SH-SY5Y (cell line): ENCODE data around the gene DNM2.

Experiments
- GATA2 ChIP-seq: IDR thresholded peaks from 2 replicates; pipeline ENCODE4 v1.6.1; 2011; ENCODE audit warnings: mild to moderate bottlenecking, low read depth, low read length
- GATA3 ChIP-seq: IDR thresholded peaks from 2 replicates; pipeline ENCODE4 v1.6.1; 2011; ENCODE audit warnings: low read depth, mild to moderate bottlenecking, low read length, moderate library complexity

The DNM2 gene

DNA sequence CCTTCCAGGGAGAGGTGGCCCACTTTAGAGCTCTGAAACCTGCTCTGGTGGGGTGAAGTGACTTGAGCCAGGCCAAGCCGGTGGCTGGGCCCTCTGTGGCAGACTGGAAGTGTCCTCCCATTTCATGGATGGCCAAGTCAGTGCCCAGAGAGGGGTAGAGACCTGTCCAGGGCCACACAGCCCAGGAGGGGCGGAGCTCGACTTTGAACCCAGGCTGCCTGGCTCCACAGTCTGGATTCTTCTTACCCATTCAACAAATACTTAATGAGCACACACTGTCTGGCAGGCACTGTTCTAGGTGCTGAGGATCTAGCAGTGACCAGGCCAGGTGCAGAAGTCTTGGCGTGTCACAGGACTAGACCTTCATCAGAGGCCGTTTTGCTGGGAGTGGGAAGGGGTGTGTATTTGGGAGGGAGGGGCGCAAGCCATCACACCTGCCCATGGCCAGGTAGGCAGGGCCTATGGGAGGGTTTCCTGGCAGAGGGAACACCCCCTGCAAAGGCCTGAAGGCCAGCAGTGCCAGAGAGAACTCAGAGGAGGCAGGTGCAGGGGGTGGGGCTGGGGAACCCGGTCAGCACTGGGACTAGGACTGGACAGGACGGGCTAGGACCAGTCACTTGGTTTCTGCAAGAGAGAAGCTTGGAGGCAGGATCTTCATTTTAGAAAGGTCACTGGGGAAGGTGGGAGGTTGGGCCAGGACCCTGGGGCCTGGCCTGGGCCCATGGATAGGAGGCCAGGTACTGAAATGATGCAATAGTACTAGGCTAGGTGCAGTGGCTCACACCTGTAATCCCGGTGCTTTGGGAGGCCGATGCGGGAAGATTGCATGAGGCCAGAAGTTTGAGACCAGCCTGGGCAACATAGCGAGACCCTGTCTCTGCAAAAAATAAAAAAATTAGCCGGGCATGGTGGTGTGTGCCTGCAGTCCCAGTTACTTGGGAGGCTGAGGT lies 31.8 kb downstream of the DNM2 start:
- no peak for TF ChIP-seq GATA3
- no peak for TF ChIP-seq GATA2

DNA sequence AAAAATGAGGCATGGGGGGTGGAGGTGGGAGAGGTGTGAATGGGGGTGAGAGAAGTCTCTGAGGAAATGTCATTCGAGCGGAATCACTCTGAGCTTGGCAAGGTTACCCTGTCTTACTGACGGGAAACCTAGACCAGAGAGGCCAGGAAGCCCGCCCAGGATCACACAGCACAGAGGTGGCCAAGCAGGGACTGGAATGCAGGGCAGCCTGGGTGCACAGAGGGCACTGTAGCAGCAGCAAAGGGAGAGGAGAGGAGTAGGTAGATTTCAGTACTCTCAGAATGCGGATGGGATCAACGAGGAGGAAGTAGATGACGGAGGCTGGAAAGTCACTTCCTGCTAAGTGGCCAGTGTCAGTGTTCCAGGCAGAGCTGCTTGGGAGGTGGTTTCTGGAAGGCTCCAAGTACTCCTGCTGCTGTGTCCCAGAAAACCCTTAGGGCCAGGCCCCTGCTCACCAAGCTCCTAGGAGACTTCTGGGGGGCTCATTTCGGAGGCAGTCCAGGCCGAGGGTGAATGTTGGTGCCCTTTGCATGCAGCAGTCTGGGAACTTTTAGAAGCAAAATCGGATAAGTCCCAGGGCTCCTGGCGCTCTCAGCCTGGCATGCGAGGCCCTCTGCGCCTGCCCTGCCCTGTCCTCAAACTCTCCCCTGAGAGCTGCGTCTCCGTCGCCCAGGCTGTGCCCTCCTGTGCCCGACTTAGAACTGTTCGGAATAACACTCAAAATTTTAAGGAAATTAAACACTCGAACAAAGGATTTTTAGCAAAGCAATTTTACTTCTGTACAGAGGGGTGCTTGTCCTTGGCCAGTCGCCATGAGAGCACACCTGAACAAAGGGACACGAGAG lies 33.5 kb downstream of the DNM2 start:
- TF ChIP-seq GATA3 (no peak), GATA2 (no peak)

DNA sequence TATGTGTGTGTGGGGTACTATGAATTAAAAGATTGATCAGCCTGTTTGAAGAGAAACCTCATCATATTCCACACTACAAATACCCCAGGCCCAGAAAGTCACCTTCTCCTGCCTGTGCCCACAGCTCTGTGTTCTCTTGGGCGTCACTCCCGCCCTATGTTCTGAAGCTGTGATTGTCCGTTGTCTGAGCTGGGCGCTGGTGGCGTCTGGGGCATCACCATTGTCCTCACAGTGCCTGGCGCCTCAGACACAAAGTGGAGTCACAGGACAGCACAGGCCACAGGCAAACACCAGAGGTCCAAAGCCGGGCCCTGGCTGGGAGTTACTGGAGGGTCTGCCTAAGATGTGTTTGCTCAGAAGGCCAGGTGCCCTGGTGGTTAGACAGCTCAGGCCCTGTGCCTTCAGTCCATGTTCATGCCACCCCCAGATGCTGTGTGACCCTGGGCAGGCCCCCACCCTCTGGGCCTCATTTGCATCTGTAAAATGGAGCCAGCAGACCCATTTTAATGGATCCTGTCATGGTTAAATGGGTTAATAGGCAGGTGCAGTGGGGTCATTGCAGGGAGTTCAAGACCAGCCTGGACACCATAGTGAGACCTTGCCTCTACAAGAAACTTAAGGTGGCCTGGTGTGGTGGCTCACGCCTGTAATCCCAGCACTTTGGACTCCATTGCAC lies 34.5 kb downstream of the DNM2 start:
- TF ChIP-seq GATA3 (no peak), GATA2 (no peak)

DNA sequence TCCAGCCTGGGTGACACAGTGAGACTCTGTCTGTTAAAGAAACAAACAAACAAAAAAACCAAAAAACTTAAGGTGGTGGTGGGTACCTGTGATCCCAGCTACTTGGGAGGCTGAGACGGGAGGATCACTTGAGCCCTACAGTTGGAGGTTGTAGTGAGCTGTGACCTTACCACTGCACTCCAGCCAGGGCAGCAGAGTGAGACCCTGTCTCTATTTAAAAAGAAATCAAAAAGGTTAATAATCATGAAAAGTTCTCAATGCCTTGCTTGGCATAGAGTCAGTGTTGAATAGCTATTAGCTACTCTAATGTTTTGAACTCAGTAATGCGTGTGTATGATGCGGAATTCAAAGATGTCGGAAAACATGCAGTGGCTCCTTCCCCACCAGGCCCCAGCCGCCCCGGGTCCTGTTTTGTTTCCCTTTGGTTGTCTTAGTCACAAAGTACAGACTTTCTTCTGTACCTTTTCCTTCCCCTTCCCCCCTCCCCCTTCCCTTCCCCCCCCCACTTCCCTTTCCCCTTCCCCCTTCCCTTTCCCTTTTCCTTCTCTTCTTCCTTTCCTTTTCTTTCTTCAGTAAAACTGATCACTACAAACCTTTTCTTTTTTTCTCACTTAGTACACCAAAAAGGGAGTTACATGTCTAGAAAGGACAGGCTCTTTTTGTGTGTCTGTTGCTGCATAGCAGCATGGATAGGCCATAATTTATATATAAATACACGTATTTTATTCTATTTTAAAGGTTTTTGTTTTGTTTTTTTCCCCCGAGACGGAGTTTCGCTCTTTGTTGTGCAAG lies 35.2 kb downstream of the DNM2 start:
- no peak for TF ChIP-seq GATA2
- TF ChIP-seq GATA3, result no peak

DNA sequence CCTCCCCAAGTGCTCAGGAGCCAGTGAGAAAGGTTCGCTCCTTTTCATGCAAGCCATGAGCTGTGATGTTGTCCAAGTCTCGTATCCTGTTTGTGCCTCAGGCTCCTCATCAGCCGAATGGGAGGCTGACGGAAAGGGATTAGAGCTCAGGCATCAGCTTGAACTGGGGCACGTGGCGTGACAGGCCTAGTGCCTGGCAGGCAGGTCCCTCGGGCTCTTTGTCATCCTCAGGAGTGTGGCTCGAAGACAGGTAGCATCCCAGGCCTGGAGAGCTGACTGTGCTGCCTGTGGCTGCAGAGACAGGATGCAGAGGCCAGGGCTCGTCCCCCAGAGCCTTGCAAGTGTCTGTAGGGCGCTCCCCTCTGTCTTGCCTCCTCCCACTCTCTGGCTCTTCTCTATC lies 38.5 kb downstream of the DNM2 start:
- no peak for TF ChIP-seq GATA3

DNA sequence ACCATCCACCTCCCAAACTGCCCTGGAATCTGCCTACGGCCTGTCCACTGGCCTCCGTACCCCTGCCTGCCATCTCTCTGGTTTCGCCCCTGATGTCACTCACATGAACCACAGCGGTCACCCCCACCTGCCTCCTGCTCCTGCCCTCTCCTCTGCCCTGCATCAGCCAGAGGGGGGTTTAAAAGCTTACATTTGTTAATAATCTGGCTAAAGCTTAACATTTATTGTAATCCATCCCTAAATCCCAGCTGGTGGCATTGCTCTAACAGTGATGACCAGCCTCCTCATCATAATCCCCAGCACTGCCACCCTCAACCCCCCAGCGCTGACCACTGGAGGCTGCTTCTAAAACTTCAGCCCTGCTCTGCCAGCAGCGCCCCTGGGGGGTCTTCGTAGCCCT lies 38.9 kb downstream of the DNM2 start:
- TF ChIP-seq GATA2 (no peak), GATA3 (no peak)

DNA sequence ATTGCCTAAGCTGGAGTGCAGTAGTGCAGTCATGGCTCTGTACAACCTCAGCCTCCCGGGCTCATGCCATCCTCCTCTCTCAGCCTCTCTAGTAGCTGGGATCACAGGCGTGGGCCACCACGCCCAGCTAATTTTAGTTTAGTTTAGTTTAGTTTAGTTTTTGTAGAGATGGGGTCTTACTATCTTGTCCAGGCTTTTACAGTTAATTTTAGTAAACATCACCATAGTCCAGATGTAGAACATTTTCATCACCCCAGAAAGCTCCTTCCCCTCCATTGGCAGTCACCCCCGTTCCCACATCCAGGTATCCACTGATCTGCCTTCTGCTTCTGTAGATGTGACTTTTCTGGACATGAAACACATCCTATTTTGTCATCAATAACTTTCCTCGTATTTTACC lies 41.1 kb downstream of the DNM2 start:
- TF ChIP-seq GATA2, result no peak
- no peak for TF ChIP-seq GATA3

DNA sequence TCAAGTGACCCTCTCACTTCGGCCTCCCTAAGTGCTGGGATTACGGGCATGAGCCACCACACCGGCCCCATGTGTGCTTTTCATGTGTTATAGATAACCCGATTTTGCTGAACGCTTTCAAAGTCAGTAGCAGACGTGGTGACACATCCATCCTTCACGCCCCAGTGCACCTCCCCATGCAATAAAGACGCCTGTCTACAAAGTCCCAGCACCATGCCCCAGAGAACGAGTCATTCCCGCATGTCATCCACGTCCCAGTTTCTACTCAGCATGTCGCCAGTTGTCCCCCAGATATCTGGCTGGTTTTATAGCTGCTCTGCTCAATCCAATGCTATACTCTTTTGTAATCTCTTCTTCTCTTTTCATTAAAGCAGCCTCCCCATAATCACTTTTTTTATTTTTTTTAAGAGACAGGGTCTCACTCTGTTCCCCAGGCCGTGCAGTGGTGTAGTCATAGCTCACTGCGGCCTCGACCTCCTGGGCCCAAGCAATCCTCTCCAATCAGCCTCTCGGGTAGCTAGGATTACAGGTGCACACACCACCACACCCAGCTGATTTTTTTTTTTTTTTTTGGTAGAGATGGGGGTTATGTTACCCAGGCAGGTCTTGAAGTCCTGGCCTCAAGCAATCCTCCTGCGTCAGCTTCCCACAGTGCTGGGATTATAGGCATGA lies 42.5 kb downstream of the DNM2 start:
- TF ChIP-seq GATA2, result no peak
- TF ChIP-seq GATA3, result no peak

DNA sequence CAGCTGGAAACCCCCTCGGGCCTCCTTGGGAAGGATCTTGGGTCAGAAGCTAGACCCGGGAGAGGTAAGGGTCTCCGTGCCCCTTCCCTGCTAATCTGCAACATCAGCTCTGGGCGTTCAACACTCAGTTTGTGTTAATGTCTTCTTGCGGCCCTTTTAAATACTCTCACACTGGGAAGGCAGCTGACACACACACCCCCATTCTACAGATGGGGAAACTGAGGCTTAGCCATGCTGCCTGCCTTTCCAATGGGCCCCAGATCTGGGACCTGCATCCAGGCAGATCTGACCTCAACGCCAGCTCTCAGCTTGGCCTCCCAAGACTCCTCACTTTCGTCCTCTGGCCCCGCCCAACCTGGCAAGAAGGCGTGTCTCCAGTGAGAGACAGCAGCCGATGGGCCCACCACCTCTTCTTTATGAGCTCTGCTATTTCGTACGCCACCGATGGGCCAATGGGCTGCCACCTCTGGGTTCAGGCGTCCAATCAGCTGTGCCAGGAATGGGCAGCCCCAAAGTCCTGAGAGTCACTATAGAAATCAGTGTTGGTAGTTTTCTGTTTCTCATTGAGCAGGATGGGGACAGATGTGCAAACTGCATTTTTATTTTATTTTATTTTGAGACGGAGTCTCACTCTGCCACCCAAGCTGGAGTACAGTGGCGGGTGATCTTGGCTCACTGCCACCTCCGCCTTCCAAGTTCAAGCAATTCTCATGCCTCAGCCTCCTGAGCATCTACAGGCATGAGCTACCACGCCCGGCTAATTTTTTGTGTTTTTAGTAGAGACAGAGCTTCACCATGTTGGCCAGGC lies 43.8 kb downstream of the DNM2 start:
- no peak for TF ChIP-seq GATA3
- TF ChIP-seq GATA2, result no peak

DNA sequence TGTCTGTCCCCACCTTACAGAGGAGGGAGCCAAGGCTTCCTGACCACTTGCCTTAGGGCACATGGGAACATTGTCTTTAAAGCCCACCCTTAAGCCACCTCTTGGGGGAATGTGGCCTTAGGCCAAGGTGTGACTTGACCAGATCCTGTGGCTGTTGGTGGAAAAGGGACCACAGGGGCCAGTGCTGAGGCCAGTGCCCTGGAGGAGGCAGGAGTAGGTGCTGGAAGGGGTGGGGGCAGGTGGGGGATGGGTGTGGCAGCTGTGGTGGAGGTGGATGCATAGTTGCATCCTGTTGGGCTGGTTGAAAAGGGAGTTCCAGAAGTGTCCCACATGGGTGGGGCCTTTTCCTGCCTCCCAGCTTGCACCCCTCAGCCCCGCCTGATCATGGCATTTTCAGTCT lies 44.8 kb downstream of the DNM2 start:
- TF ChIP-seq GATA2, result no peak
- no peak for TF ChIP-seq GATA3

DNA sequence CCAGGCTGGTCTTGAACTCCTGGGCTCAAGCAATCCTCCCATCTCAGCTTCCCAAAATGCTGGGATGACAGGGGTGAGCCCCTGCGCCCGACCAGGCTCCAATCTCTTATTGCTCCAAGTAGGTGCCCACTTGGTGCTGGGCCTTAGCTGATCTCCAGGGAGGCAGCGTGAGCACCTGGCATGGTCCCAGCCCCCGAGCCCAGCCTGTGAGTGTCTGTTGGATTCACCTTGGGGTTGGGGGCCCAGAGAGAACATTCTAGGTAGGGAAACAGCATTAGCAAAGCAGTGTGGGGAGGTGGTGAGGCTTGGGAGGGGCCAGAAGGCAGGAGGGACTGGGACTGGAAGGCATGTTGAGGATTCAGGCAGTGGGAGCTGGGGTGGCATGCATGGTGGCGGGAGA lies 45.5 kb downstream of the DNM2 start:
- no peak for TF ChIP-seq GATA2
- no peak for TF ChIP-seq GATA3

DNA sequence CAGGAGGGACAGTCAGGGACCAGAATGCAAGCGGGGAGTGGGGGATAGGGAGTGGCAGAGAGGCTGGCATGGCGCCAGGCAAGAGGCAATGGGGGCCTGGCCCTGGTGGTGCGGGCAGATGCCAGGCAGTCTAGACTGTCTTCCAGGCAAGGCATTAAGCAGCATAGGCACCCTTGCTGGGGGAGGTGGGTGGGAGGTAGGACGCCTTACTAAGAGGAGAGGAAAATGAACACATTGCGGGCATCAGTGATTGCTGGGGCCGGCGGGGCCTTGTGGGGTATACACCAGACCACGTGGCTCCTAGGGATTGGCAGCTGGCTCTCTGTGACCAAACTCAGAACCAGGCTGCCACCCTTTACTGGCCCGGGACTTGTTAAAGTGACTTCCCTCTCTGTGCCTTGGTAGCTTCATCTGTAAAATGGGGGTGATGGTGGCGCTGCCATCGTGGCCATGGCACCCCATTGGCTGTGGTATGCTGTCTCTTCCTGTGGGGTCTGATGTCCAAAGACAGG lies 46.0 kb downstream of the DNM2 start:
- TF ChIP-seq GATA3 (no peak), GATA2 (no peak)

DNA sequence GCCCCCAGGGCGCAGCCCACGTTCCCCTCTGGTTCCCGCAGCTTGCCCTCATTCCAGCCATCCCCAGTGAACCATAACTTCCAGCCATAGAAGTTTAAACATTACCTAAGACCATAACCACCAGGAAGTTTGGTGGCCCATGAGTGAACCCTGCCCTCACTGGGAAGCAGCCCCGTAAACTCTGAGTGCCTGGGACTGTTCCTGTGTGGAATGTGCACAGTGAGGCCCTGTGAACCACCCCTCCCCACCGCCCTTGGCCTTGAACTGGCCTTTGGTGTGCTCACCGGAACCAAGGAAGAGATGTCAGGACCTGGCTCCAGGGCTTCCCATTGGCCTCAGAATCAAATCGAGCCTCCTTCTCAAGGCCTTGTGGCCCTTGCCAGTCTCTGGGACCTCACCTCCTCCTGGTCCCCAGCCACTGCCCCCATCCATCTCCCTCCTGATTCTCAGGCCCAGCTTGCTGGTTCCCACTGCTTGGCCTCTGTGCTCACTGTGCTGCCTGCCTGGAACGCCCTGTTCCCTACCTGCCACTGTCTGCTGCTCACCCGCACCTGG lies 46.5 kb downstream of the DNM2 start:
- TF ChIP-seq GATA3, result no peak
- TF ChIP-seq GATA2, result no peak
